Activated CD8-positive, alpha-beta T cell treated with anti-CD3 and anti-CD28 coated beads, Interleukin-2, amount 10 ng/mL, durations not matched to agents 7 days and 5 days (primary cell): Measurements from ENCODE around the gene FMN1. TPM values are rescaled to one million over a fixed set of nuclear protein-coding genes. Genes with fewer than 3 reads are reported as not detected.

Experiments
- ATAC-seq: fragments of 150-1000 bp; cut with Tn5 transposase; one replicate; pipeline ENCODE4 v1.10.0; 2021; ENCODE audit warnings: moderate library complexity
- CTCF ChIA-PET: fragments of 350-600 bp; sonication (Branson Sonifier 250); formaldehyde crosslinking; loops from one replicate; lab custom pipeline; 2021; ENCODE audit warnings: antibody characterized with exemption; lab: Charles Lee
- POLR2A ChIA-PET: fragments of 350-600 bp; sonication (Branson Sonifier 250); formaldehyde crosslinking; loops from one replicate; lab custom pipeline; 2021; ENCODE audit warnings: antibody characterized with exemption; lab: Charles Lee
- DNase-seq: peaks from one replicate; pipeline ENCODE4 v3.0.0-alpha.2; 2020
- H3K27ac Mint-ChIP-seq: one replicate; pipeline ENCODE4 v1.8.0; 2021; ENCODE audit warnings: mild to moderate bottlenecking, mixed read lengths
- H3K27me3 Mint-ChIP-seq: one replicate; pipeline ENCODE4 v1.8.0; 2021; ENCODE audit warnings: low read depth, mixed read lengths
- H3K36me3 Mint-ChIP-seq: one replicate; pipeline ENCODE4 v1.8.0; 2021; ENCODE audit warnings: low read depth, mixed read lengths
- H3K4me1 Mint-ChIP-seq: one replicate; pipeline ENCODE4 v1.8.0; 2021; ENCODE audit warnings: low read depth, mixed read lengths
- H3K4me3 Mint-ChIP-seq: one replicate; pipeline ENCODE4 v1.8.0; 2021; ENCODE audit warnings: mild to moderate bottlenecking, mixed read lengths
- H3K9me3 Mint-ChIP-seq: one replicate; pipeline ENCODE4 v1.8.0; 2022; ENCODE audit warnings: mixed read lengths; ENCODE audit not compliant: insufficient read depth
- total RNA-seq, 2 experiments: library from RNA; stranded (reverse); gene quantifications; one replicate each; pipeline ENCODE4 v1.2.3, GENCODE V29; 2021

Gene FMN1
- total RNA-seq, 2 experiments from 2014 or later: 0.05 TPM; not detected in 1

DNA sequence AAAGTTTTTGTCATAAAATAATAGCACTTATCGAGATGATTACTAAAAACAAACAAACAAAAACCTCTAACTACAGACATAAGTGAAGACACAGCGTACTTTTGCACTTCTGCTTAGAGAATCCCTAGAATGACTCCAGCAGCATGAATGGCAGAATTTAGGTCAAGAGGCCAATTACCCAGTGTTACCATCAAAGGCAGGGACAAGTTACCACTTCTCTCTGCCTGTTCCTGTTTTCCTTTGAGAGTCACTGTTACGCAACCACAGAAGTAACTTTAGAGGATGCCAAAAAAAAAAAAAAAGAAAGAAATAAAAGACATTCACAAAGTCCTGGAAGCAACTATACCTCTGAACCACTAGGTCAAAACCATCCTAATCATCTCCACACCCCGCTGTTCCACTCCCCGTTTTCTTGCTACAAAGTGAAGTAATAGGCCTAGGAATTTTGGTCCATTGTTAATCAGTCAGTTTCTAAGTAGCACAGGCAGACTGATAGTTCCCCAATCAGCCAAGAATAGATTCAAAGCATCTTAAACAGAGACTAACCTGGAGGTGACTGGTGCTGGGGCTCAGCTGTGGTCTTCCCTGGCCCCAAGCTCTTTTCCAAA, 41.9 kb downstream of the FMN1 start:
- ChIA-PET CTCF (interaction anchor here (1.3 kb wide), 1 partner anchor 20 kb away, joined by 3 read pairs; no protein-coding TSS in a partner anchor), POLR2A (no interaction called here)
- Mint-ChIP-seq H3K9me3 (no peaks in the 10 kb centered on the region), H3K27ac (no peak overlapping the region), H3K4me3 (no peak overlapping the region), H3K36me3 (no peaks in the 10 kb centered on the region), H3K4me1 (peaks cover 28% of the 10 kb centered on the region), H3K27me3 (peaks cover 17% of the 10 kb centered on the region)
- ATAC-seq (no peak), DNase-seq (no peak)

DNA sequence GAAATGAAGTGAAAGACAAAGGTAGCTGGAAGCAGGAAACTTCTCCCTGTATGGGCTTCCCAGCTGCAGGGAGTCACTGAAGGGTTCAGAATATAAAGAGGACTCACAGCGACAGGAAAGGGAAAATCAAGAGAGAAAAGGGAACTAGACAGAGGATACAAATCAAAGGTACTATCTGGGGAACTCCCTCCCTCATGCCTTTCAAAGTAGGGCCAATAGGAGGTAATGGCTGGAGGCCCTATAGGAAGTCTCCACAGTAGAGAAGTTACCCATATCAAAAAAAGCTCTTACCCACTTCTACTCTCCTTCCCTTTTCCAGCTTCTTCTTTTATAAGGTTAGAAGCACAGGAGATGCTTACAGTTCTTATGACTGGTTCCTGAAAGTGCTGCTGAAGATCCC, 43.5 kb downstream of the FMN1 start:
- no peak for ATAC-seq
- no peaks in the 10 kb centered on the region for H3K36me3 Mint-ChIP-seq
- CTCF ChIA-PET: no interaction called here
- peaks cover 15% of the 10 kb centered on the region for H3K27me3 Mint-ChIP-seq
- H3K4me3 Mint-ChIP-seq: no peak overlapping the region
- no peak overlapping the region for H3K27ac Mint-ChIP-seq
- DNase-seq: no peak
- H3K4me1 Mint-ChIP-seq: peaks cover 31% of the 10 kb centered on the region
- H3K9me3 Mint-ChIP-seq: no peaks in the 10 kb centered on the region
- POLR2A ChIA-PET: no interaction called here

DNA sequence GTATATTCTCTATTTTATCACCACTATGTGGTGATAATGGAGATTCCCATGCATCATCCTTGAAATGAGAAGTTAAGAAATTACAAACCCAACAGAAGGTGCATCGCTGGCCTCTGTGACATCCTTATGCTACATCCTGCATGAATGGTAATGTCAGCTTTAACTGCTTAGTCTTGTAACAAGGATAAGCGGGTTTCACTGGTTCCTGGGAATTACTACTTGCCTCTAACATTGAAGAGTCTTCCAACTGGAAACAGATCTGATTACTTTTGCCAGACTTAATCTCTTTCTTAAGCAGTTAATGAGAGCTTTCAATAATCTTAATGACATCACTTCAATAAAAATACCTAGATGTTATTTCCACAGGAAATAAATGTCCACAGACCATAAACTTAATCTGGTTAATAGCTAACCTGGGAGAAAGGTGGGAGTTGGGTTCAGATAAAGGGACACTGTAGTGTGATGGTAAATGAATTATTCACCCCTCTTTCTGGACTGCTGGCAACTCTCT, 44.0 kb downstream of the FMN1 start:
- Mint-ChIP-seq H3K9me3 (no peaks in the 10 kb centered on the region), H3K27ac (no peak overlapping the region), H3K4me3 (no peak overlapping the region), H3K27me3 (peaks cover 15% of the 10 kb centered on the region), H3K36me3 (no peaks in the 10 kb centered on the region), H3K4me1 (peaks cover 31% of the 10 kb centered on the region)
- CTCF ChIA-PET: no interaction called here
- no peak for ATAC-seq
- DNase-seq: no peak
- POLR2A ChIA-PET: no interaction called here

DNA sequence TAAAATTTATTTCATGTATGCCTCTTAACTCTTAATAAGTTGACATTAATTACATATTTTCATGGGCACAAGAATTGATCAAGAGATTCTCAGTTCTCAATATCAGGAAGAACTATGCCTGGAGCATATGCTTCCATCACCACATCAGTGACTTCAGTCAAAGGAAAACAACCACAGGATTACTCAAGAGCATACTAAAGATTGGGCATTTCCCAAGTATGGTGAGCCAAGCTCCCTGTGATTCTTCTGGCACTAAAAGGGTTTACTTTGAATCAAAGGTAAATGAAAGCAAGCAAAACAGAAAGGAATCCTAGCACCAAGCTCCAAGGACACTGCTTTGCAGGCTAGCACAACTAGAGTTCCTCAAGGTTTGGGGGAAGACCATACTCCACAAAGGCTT, 44.6 kb downstream of the FMN1 start:
- CTCF ChIA-PET: no interaction called here

DNA sequence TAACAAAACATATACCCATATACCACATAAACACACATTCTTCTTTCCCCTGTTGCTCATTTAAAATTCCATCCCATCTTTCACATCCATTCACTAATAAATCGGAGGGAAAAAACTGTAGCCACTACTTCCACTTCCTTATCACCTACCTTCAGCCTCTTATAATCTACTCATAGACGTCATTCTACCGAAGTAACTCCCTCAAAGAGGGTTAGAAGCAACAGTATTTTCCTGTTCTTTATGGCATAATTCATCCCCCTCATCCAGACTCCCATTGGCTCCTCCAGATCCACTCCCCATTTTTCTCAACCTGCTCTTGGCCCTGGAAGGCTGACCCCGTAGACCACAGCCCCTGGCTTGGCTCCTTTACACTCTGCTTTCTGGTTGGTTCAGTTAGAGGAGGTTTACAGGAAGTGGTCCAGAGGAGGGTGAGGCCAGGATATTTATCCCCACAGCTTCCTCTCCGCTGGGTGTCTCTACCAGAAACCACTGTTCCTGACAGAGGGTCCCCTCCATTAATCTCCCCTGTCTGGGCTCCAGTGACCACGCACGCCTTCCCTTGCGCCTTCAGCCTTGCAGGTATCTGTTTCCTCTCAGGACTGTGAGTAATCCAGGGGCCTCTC, 46.3 kb downstream of the FMN1 start:
- ChIA-PET POLR2A (no interaction called here), CTCF (interaction anchor here (1.1 kb wide), 1 partner anchor 16 kb away, joined by 3 read pairs; no protein-coding TSS in a partner anchor)
- H3K27me3 Mint-ChIP-seq: peaks cover 9% of the 10 kb centered on the region
- peak; percentile 61 for ATAC-seq
- H3K4me1 Mint-ChIP-seq: peaks cover 21% of the 10 kb centered on the region
- H3K9me3 Mint-ChIP-seq: no peaks in the 10 kb centered on the region
- H3K4me3 Mint-ChIP-seq: peak overlapping the region; percentile 52
- peak overlapping the region; percentile 71 for H3K27ac Mint-ChIP-seq
- DNase-seq: peak; percentile 38
- H3K36me3 Mint-ChIP-seq: no peaks in the 10 kb centered on the region

More for the DNA sequence above, 44.6 kb downstream of the FMN1 start:
- peaks cover 10% of the 10 kb centered on the region for H3K27me3 Mint-ChIP-seq
- no peak overlapping the region for H3K27ac Mint-ChIP-seq
- H3K4me3 Mint-ChIP-seq: no peak overlapping the region
- H3K9me3 Mint-ChIP-seq: no peaks in the 10 kb centered on the region
- DNase-seq (no peak), ATAC-seq (no peak)
- POLR2A ChIA-PET: no interaction called here
- no peaks in the 10 kb centered on the region for H3K36me3 Mint-ChIP-seq
- H3K4me1 Mint-ChIP-seq: peaks cover 29% of the 10 kb centered on the region

DNA sequence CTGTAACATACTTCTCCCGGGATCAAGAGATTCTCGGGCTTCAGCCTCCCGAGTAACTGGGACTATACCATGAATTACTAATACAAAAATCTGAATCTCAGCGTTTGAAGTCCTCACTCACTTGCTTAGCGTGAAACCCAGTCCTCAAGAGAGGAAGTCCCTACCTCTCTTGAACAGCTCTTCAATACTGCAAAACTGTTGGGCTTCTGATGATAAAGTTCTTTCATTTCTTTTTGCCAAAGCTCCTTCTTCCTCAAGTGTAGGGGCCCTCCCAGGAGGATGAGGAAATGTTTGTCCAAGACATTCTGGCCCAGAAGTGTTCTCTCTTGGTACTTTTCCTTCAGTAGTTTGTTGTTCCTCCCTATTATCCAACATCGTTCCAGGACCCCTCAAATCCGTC, 48.5 kb downstream of the FMN1 start:
- POLR2A ChIA-PET: no interaction called here
- ATAC-seq: no peak
- no peaks in the 10 kb centered on the region for H3K36me3 Mint-ChIP-seq
- no peak for DNase-seq
- no peak overlapping the region for H3K4me3 Mint-ChIP-seq
- CTCF ChIA-PET: interaction anchor here (0.7 kb wide), 1 partner anchor 42 kb away, joined by 5 read pairs; no protein-coding TSS in a partner anchor
- no peaks in the 10 kb centered on the region for H3K9me3 Mint-ChIP-seq
- peaks cover 8% of the 10 kb centered on the region for H3K27me3 Mint-ChIP-seq
- no peak overlapping the region for H3K27ac Mint-ChIP-seq
- H3K4me1 Mint-ChIP-seq: peaks cover 14% of the 10 kb centered on the region

DNA sequence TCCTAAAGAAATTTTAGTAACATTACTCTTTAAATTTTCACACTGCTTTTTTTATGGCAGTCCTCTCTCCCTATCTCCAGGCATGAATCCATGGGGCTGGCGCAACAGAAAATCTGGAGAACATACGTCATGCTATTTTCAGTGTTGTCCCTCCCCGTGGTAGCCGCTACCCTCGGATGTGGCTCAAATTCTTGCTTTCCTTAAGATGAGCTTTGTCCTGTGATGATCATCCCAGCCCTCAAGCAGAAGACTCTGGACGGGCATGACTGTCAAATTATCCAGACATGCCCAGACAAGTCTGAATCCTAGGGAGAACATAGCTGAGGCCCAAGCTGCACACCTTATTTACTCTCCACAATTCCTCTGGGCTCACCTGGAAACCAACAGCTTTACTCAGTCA, 49.1 kb downstream of the FMN1 start:
- ATAC-seq (no peak), DNase-seq (no peak)
- Mint-ChIP-seq H3K27me3 (peaks cover 4% of the 10 kb centered on the region), H3K9me3 (no peaks in the 10 kb centered on the region), H3K4me1 (peaks cover 14% of the 10 kb centered on the region), H3K4me3 (no peak overlapping the region), H3K27ac (no peak overlapping the region), H3K36me3 (no peaks in the 10 kb centered on the region)
- ChIA-PET CTCF (interaction anchor here (0.7 kb wide), 1 partner anchor 41 kb away, joined by 5 read pairs; no protein-coding TSS in a partner anchor), POLR2A (interaction anchor here (0.7 kb wide), 1 partner anchor 315 kb away, joined by 7 read pairs; no protein-coding TSS in a partner anchor)

DNA sequence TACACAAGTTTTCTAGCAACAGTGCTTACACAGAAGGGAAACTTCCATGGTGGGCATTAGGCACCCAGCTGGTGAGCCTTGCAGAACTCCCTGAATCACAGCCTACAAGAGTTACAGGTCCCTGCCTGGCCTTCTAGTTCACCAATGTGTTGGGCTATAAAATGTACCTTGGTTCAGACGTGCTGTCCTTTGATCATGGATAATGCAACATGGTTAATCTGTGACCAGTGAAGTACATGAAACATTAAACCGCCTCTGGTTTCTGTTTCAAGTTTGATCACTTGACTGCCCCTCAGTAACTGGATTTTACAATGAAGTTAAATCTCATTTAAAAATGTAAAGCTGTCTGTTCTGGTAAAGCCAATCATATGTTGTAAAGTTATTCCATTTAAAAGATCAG, 51.8 kb downstream of the FMN1 start:
- Mint-ChIP-seq H3K9me3 (no peaks in the 10 kb centered on the region), H3K4me1 (peaks cover 3% of the 10 kb centered on the region), H3K36me3 (no peaks in the 10 kb centered on the region), H3K27me3 (peaks cover 4% of the 10 kb centered on the region), H3K4me3 (no peak overlapping the region), H3K27ac (no peak overlapping the region)
- CTCF ChIA-PET: interaction anchor here (1.1 to 3.5 kb wide), 2 partner anchors 10 to 56 kb away, joined by 3 to 13 read pairs; no protein-coding TSS in a partner anchor
- ATAC-seq (no peak), DNase-seq (no peak)
- POLR2A ChIA-PET: no interaction called here

DNA sequence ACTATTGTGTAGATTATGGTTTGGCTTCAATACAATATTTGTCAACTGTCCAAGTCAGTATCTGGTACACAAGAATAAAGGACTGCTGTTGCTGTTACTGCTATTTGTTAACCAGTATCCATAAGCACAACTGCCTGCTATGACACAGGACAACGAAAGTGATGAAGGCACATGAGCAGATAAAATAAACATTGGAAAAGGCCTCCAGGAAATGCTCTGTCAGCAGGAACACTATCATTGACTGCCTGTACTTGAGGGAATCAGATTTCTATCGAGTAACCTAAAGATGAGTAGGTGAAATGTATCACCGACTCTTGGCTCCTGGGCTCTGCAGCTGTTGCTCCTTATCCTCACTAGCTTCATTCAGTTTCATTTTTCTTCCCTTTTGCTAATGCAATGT, 56.5 kb downstream of the FMN1 start:
- DNase-seq (no peak), ATAC-seq (no peak)
- no peaks in the 10 kb centered on the region for H3K4me1 Mint-ChIP-seq
- no peaks in the 10 kb centered on the region for H3K36me3 Mint-ChIP-seq
- CTCF ChIA-PET: no interaction called here
- POLR2A ChIA-PET: no interaction called here
- no peak overlapping the region for H3K27ac Mint-ChIP-seq
- H3K4me3 Mint-ChIP-seq: no peak overlapping the region
- peaks cover 4% of the 10 kb centered on the region for H3K27me3 Mint-ChIP-seq
- no peaks in the 10 kb centered on the region for H3K9me3 Mint-ChIP-seq

DNA sequence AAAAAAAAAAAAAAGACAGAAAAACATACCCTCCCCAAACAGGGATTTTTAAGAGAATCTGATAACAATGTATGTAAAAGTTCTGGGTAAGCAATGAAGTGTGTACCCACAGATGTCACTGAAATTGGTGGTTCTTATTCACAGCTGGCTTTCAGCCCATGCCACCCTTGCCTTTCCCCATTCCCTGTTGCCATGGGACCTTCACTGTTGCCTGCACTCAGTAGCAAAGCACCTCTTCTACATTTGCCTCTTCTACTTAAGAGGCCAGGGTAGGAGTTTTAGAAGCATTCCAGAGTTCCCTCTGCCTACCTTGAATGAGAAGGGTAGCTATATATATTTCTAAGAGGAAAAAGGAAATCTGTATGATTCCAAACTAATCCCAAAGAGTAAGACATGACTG, 57.4 kb downstream of the FMN1 start:
- H3K9me3 Mint-ChIP-seq: no peaks in the 10 kb centered on the region
- no peaks in the 10 kb centered on the region for H3K4me1 Mint-ChIP-seq
- peaks cover 4% of the 10 kb centered on the region for H3K27me3 Mint-ChIP-seq
- H3K27ac Mint-ChIP-seq: no peak overlapping the region
- CTCF ChIA-PET: no interaction called here
- DNase-seq (no peak), ATAC-seq (no peak)
- H3K4me3 Mint-ChIP-seq: no peak overlapping the region
- POLR2A ChIA-PET: no interaction called here
- no peaks in the 10 kb centered on the region for H3K36me3 Mint-ChIP-seq

DNA sequence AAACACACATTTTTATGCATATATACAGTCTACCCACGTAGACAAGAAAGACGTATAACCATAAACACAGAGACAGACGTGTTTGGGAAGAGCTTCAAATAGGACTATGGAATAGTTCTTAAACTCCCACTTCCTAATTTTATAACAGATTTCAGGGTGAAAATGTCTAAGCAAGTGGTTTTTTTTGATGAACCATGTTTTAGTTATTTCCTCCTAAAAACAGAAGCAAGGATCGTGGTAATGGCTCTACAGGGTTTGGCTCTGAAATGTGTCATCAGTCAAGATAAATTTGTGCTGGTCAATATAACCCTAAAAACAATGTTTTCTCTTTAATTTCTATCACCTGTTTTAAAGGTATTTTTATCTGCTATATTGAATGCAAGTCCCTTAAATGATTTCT, 58.2 kb downstream of the FMN1 start:
- no peak for ATAC-seq
- no peaks in the 10 kb centered on the region for H3K9me3 Mint-ChIP-seq
- no peaks in the 10 kb centered on the region for H3K4me1 Mint-ChIP-seq
- H3K27me3 Mint-ChIP-seq: peaks cover 2% of the 10 kb centered on the region
- H3K4me3 Mint-ChIP-seq: no peak overlapping the region
- no peaks in the 10 kb centered on the region for H3K36me3 Mint-ChIP-seq
- DNase-seq: no peak
- no peak overlapping the region for H3K27ac Mint-ChIP-seq
- POLR2A ChIA-PET: no interaction called here
- CTCF ChIA-PET: no interaction called here

DNA sequence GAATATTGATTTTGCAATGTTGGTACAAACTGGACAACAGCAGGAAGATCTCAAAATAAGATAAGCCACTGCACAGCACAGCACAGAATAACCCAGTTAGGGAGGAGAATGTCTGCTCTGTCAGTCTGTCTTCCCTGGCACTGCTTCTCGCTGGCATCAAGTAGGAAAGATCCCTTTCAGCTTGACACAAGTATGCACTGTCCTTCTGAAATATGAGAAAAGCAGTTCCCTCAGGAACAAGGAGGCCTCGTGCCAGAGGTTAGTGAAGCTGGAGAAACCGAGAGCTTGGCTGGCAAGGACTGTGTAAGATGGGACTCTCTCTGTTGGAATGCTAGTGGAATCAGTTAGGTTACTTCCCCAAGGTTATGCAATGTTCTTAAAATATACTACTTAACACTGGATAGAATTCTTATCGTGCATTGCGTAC, 59.1 kb downstream of the FMN1 start:
- no peaks in the 10 kb centered on the region for H3K4me1 Mint-ChIP-seq
- CTCF ChIA-PET: interaction anchor here (1.0 to 2.4 kb wide), 2 partner anchors 31 to 49 kb away, joined by 4 to 8 read pairs; no protein-coding TSS in a partner anchor
- no peak for ATAC-seq

More for the DNA sequence above, 59.1 kb downstream of the FMN1 start:
- Mint-ChIP-seq H3K27ac (no peak overlapping the region), H3K9me3 (no peaks in the 10 kb centered on the region), H3K27me3 (no peaks in the 10 kb centered on the region), H3K4me3 (no peak overlapping the region), H3K36me3 (no peaks in the 10 kb centered on the region)
- DNase-seq: no peak
- POLR2A ChIA-PET: no interaction called here
